Calu3 (cell line): ENCODE measurements around the gene TNNT1. TPM values are rescaled to one million over a fixed set of nuclear protein-coding genes. Genes with fewer than 3 reads are reported as not detected.

Source experiments
- BruUV-seq: library from RNA; stranded (reverse); fragments of 400-500 nt; replicated peaks from 2 replicates; lab custom pipeline; 2021; lab: Mats Ljungman, UMichigan
- CTCF ChIA-PET: fragments of 300-600 bp; sonication (Branson Sonifier 250); formaldehyde crosslinking; loops from one replicate; lab custom pipeline; 2022; ENCODE audit warnings: antibody characterized with exemption; lab: Charles Lee
- DNase-seq: peaks from one replicate; pipeline ENCODE4 v3.0.0; 2022
- H3K27ac Mint-ChIP-seq: one replicate; pipeline ENCODE4 v1.8.0; 2022; ENCODE audit warnings: mixed read lengths; ENCODE audit not compliant: unreplicated experiment
- H3K27me3 Mint-ChIP-seq: one replicate; pipeline ENCODE4 v1.8.0; 2022; ENCODE audit warnings: mixed read lengths; ENCODE audit not compliant: unreplicated experiment
- H3K36me3 Mint-ChIP-seq: one replicate; pipeline ENCODE4 v1.8.0; 2022; ENCODE audit warnings: mild to moderate bottlenecking, moderate library complexity, mixed read lengths; ENCODE audit not compliant: insufficient read depth, unreplicated experiment
- H3K4me1 Mint-ChIP-seq: one replicate; pipeline ENCODE4 v1.8.0; 2022; ENCODE audit warnings: mild to moderate bottlenecking, low read depth, mixed read lengths; ENCODE audit not compliant: unreplicated experiment
- H3K4me3 Mint-ChIP-seq: one replicate; pipeline ENCODE4 v1.8.0; 2022; ENCODE audit warnings: mild to moderate bottlenecking, low read depth, moderate library complexity, mixed read lengths; ENCODE audit not compliant: unreplicated experiment
- H3K9me3 Mint-ChIP-seq: one replicate; pipeline ENCODE4 v1.8.0; 2022; ENCODE audit warnings: low read depth, mixed read lengths; ENCODE audit not compliant: unreplicated experiment
- CTCF ChIP-seq: fragments of 200-600 bp; IDR thresholded peaks from one replicate; pipeline ENCODE4 v1.8.0; 2022; ENCODE audit warnings: antibody characterized with exemption; ENCODE audit not compliant: unreplicated experiment
- intact Hi-C: fragments of 100-400 bp; cut with micrococcal nuclease; formaldehyde crosslinking; loops from one replicate; pipeline ENCODE4 v1.10.0; 2022; ENCODE audit not compliant: unreplicated experiment
- total RNA-seq: library from RNA; stranded (reverse); gene quantifications from 2 replicates; pipeline ENCODE4 v1.2.3, GENCODE V29; 2022

Gene TNNT1
- total RNA-seq, 1 experiment from 2014 or later: 48.8 TPM

GRCh38 chr19:55181740-55182139, 32.7 kb upstream of the TNNT1 start:
- H3K27me3 Mint-ChIP-seq: peaks cover 49% of the 10 kb centered on the region
- H3K36me3 Mint-ChIP-seq: peaks cover 31% of the 10 kb centered on the region
- no peaks in the 10 kb centered on the region for H3K9me3 Mint-ChIP-seq
- TF ChIP-seq CTCF: no peak
- no peak for DNase-seq
- H3K27ac Mint-ChIP-seq: no peak overlapping the region
- intact Hi-C loops: no loop called here
- peaks cover 22% of the 10 kb centered on the region for H3K4me1 Mint-ChIP-seq
- BruUV-seq: no TSS peak
- H3K4me3 Mint-ChIP-seq: no peak overlapping the region
- CTCF ChIA-PET: no interaction called here

- no peak for TF ChIP-seq CTCF
- peaks cover 56% of the 10 kb centered on the region for H3K27me3 Mint-ChIP-seq
- BruUV-seq: no TSS peak
- intact Hi-C loops: loop anchor here (5.0 to 10.0 kb wide), 2 partner anchors 32 to 75 kb away; partner anchors contain the start of gene PPP6R1
- H3K4me1 Mint-ChIP-seq: peaks cover 22% of the 10 kb centered on the region
- H3K4me3 Mint-ChIP-seq: peak within 1 kb of the TSS; percentile 65
- peak within 1 kb of the TSS; percentile 92 for H3K27ac Mint-ChIP-seq
- peaks cover 31% of the 10 kb centered on the region for H3K36me3 Mint-ChIP-seq
- CTCF ChIA-PET: interaction anchor here (0.7 to 1.5 kb wide), 4 partner anchors 9 to 37 kb away, joined by 3 to 5 read pairs (median 4); partner anchors contain the start of genes DNAAF3 and PTPRH
- DNase-seq: peak; percentile 77
- H3K9me3 Mint-ChIP-seq: no peaks in the 10 kb centered on the region
These were observed 30.8 kb upstream of the TNNT1 start, which contains the start of gene SYT5 for GRCh38 chr19:55179606-55180484. TSS of gene SYT5 (minus strand) at chr19:55180289. CDS start at chr19:55179041, 1,248 bp downstream.

GRCh38 chr19:55178781-55179599, 30.0 kb upstream of the TNNT1 start:
- H3K27me3 Mint-ChIP-seq: peaks cover 56% of the 10 kb centered on the region
- H3K36me3 Mint-ChIP-seq: peaks cover 34% of the 10 kb centered on the region
- no TSS peak for BruUV-seq
- H3K9me3 Mint-ChIP-seq: no peaks in the 10 kb centered on the region
- CTCF ChIA-PET: interaction anchor here (1.4 to 1.5 kb wide), 2 partner anchors 13 to 37 kb away, joined by 4 to 5 read pairs; partner anchors contain the start of gene DNAAF3
- peak overlapping the region; percentile 92 for H3K27ac Mint-ChIP-seq
- peaks cover 22% of the 10 kb centered on the region for H3K4me1 Mint-ChIP-seq
- DNase-seq: peak; percentile 90
- intact Hi-C loops: loop anchor here (5.0 to 10.0 kb wide), 2 partner anchors 33 to 76 kb away; partner anchors contain the start of gene PPP6R1
- H3K4me3 Mint-ChIP-seq: peak overlapping the region; percentile 65
- TF ChIP-seq CTCF: no peak

- intact Hi-C loops: loop anchor here (5.0 to 10.0 kb wide), 2 partner anchors 36 to 79 kb away; partner anchors contain the start of gene PPP6R1
These were observed 27.1 kb upstream of the TNNT1 start for GRCh38 chr19:55176076-55176475.

More at GRCh38 chr19:55176076-55176475, 27.1 kb upstream of the TNNT1 start:
- Mint-ChIP-seq H3K36me3 (peaks cover 46% of the 10 kb centered on the region), H3K4me3 (no peak overlapping the region), H3K4me1 (peaks cover 45% of the 10 kb centered on the region), H3K27ac (no peak overlapping the region), H3K27me3 (peaks cover 76% of the 10 kb centered on the region), H3K9me3 (no peaks in the 10 kb centered on the region)
- DNase-seq: peak; percentile 28
- no TSS peak for BruUV-seq
- CTCF ChIA-PET: interaction anchor here (0.6 to 1.1 kb wide), 3 partner anchors 10 to 35 kb away, joined by 3 to 4 read pairs (median 4); partner anchors contain the start of gene DNAAF3
- no peak for TF ChIP-seq CTCF
